GM19395 (cell line): ENCODE data around the gene HMGN1.

Source experiments
- ATAC-seq: cut with Tn5 transposase; IDR thresholded peaks from one replicate; pipeline ENCODE4 v1.9.1; 2021; ENCODE audit warnings: mild to moderate bottlenecking, moderate library complexity; ENCODE audit not compliant: unreplicated experiment

The HMGN1 gene

DNA sequence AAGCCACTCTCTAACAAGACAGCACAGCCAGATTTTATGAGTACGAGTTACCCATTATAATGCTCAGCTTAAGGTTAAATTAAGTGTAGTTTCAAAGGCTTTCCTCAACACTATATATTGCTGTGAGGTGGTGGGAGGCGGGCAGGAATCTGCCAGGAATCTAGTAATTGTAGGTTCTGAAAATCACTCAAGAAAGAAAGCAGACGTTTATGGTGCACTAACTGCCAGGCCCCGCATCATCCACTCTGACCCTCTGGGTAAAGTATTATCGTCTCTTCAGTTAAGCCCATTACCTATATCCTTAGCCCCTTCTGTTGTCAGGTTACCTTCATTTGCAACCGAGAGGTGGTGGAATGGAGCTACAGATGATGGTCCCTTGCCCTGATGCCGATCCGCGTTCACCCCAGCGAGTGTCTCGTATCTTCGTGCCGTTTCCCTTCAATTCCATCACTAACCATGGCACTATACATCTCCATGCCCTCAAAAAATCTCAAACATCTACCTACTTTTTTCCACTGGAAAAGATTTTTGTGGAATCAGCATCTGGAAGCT, 12.4 kb downstream of the HMGN1 start:
- no peak for ATAC-seq

DNA sequence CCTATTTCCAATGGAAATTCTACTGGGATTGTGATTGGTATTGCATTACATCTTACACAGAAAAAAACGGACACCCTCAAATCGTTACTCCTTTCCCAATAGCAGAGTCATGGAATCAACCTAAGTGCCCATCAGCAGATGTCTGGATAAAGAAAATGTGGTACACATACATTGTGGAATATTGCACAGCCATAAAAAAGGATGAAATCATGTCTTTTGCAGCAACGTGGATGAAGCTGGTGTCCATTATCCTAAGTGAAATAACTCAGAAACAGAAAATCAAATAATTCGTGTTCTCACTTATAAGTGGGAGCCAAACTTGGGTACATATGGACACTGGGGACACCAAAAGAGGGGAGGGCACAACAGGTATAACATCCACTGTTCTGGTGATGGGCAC, 14.3 kb downstream of the HMGN1 start:
- no peak for ATAC-seq

DNA sequence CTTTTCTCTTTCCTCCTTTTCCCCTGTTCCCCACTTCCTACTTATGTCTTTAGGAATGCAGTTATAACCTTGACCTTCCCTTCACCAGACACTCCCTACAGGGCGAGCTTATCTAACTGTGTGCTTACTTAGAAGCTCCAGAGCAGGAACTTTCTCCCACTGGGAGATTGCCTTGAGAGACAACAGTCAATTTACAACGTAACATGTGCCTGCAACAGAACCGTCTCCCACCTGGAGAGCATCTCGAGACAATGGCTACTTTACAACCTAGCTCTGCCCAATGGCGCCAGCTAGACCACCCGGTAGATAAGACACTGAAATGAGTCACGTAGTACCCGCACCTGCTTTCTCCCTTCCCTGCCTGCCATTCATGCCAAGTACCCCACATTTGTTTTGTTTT, 16.7 kb downstream of the HMGN1 start:
- ATAC-seq: no peak

DNA sequence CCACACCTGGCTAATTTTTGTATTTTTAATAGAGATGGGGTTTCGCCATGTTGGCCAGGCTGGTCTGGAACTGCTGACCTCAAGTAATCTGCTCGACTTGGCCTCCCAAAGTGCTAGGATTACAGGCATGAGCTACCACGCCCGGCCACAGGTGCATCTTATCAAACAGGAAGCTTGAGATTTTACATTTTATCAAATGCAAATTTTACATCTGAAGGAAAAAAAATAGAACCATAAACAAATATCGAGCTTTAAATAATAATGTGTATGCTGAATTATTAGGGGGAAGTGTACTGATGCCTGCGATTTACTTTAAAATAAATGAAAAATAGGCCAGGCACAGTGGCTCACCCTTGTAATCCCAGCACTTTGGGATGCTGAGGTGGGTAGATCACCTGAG, 18.9 kb downstream of the HMGN1 start:
- ATAC-seq: no peak

DNA sequence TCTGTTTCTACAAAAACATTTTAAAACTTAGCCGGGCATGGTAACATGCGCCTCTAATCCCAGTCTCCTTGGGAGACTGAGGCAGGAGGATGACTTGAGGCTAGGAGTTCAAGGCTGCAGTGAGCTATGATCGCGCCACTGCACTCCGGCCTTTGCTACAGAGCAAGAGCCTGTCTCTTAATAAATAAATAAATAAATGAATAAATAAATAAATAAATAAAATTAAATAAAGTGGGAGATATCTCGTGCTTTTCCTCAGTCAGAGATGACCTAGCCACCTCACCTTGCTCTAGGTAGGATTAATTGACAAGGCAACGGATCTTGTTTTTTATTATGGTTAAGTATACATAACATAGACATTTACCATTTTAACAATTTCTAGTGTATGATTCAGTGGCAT, 21.2 kb downstream of the HMGN1 start:
- no peak for ATAC-seq

DNA sequence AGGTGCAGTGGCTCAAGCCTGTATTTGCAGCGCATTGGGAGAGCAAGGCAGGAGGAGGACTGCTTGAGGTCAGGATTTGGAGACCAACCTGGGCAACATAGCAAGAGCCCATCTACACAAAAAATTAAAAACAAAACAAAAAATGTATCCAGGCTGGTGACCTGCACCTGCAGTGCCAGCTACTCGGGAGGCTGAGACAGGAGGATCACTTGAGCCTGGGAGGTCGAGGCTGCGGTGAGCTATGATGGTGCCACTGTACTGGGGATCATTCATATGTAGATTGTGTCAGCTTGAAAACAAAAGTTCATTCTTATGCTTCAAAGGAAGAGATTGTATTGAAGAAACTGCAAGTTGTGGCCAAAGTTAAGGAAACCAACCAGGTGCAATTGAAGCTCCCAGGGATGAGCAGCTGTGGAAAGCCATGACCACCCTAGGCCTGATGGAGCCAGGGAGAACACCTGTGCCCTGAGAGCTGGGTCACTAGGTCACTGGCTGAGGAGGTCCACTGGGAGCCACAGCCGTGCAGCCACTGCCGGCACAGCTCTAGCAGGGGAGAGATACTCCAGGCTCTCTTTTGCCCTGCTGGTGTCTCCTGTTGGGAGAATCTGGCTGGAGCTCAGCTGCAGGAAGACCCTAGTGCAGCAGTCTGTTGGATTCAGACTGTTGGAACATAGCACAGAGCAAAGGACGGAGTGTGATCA, 22.1 kb downstream of the HMGN1 start:
- ATAC-seq: no peak

DNA sequence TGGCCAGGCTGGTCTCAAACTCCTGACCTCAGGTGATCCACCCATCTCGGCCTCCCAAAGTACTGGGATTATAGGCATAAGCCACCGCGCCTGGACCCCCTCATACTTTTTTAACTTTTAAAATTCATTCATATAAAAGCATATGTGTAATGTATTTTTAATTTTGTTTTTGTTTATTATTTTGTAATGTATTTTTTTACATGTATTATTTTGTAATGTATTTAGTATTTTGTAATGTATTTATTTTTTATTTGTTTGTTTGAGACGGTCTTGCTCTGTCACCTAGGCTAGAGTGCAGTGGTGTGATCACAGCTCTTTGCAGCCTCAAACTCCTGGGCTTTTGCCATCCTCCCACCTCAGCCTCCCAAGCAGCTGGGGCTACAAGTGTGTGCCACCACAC, 23.4 kb downstream of the HMGN1 start:
- no peak for ATAC-seq

DNA sequence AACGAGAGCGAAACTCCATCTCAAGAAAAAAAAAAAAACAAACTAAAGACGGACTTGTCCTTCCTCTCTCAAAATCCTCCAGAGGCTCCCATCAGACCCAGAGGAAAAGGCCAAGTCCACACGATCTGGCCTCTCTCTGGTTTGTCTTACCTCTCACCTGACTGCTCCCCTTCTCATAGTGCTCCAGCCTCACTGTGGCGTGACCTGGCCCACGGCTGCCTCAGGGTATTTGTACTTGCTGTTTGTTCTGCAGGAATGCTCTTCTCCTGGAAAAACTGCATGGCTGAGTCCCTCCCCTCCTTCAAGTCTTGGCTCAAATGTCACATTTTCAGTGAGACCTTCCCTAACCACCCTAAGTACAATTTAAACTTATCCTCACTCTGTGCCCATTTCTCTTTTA, 27.5 kb downstream of the HMGN1 start:
- ATAC-seq: no peak

DNA sequence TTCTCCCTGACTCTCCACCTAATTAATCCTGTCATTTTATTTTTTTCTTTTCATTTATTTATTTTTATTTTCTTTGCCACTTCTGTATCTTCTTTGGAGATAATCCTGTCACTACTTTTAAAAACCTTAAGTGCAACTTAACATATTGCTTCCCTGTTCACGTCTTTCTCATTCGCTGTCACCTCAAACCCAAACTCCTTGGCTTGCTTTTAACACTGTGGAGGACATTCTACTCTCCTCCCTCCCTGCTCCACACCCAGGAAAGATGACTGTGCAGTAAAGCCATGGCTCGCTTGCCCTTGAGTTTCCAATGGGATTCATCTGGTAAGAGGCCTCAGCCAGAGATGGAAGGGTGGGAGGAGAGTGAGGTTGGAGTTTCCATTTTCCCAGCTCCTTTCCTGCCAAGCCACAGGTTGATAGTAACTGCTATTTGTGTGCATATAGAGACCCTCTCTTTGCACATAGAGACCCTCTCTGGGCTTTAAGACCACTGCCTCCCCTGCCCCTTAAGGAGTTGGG, 29.0 kb downstream of the HMGN1 start:
- ATAC-seq: no peak

DNA sequence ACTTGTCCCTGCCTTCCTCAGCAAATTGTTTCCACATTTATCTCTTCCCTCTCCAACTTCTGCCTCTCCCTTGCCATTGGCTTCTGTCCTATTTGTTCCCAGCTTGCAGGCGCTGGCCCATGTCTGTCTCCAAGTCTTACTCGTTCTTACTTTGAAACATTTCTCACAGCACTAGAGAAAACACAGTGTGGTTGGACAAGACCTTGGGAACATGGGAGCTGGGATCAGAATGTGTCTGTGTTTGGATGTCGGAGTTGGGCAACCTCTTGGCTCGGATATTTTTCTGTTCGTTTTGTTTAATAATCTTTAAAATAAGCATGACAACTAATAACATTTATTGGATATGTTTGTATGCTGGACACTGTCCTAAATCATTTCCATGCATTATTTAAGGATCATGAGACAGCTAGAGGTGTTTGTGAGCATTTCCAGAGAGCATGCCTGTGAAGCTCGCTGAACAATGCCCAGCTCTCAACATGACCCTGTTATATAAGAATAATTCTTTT, 29.6 kb downstream of the HMGN1 start:
- no peak for ATAC-seq

DNA sequence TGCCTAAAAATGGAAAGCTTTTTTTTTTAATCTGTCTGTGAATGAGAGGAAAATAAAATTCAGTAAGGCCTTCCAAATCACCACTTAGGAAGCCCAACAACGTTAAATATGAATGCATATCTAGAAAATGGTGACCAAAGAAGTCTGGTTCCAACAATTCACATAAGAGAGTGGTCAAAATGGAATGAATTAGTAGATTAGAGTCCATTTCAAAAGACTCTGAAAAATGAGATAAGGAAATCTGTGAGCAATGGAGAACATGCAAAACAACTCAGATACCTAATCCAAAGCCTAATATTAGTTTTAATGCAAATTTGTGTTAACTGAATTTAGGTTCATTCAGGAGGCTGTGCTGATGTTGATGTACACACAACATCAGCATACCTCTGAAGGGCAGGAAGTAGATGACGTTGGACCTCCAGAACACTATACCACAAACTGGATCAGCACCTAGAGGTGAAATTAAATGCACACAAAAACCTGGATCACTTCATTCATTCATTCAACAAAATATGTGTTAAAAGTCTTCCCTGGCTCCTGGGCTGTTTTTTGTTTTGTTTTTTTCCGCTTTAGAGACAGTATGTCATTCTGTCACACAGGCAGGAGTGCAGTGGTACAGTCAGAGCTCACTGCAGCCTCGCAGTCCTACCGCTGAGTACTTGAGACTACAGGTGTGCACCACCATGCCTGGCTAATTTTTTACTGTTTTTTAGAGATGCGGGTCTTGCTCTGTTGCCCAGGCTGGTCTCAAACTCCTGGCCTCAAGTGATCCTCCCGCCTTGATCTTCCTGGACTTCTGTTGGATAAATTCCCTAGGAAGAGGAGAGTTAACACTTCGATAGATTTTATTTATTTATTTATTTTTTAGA, 30.6 kb downstream of the HMGN1 start:
- no peak for ATAC-seq

DNA sequence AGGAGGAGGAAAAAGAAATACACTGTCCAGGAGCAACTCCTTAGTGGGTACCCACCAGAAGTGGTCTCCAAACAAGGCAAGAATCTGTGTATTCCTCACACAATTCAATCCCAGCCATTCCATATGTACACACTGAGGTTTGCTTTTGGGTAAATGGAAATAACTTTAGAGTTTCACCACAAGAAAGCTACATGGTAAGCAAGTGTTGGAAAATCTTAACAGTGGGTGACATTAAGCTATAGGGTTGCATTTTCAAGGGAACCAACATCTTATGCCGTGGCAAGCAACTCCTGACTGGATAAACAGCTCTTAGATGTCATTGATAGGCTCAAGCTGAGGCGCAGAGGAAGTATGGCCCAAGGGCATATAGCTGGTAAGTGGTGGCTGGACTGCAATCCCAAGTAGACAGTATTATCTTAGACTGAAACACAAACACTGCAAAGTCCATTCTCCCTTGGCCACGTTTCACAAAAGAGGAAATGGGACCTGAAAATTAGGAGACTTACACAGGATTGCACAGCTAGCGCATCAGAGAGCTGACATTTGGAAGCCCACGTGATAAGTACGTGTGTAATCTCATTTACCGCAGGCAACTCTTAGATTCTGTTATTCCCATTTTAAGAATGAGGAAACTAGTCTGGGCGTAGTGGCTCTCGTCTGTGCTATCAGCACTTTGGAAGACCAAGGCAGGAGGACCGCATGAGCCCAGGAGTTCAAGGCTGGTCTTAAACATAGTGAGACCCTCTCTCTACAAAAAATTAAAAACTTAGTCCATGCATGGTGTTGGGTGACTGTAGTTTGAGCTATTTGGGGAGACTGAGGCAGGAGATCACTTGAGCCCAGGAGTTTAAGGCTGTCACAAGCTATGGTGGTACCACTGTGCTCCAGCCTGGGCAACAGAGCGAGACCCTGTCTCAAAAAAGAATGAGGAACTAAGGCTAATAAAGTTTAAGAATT, 31.5 kb downstream of the HMGN1 start:
- ATAC-seq: no peak

DNA sequence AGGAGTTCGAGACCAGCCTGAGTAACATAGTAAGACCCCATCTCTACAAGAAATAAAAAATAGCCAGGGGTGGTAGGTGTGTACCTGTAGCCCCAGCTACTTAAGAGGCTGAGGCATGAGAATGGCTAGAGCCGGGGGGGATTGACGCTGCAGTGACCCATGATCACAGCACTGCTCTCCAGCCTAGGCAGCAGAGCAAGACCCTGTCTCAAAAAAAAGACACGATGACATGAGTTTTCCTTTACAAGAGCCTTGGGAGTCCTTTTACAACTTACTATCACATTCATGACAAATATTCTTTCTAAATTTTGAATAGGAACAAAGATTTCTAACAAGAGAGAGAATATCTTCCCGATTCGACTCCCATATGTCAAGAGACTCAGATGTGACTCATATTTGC, 32.2 kb downstream of the HMGN1 start:
- no peak for ATAC-seq

DNA sequence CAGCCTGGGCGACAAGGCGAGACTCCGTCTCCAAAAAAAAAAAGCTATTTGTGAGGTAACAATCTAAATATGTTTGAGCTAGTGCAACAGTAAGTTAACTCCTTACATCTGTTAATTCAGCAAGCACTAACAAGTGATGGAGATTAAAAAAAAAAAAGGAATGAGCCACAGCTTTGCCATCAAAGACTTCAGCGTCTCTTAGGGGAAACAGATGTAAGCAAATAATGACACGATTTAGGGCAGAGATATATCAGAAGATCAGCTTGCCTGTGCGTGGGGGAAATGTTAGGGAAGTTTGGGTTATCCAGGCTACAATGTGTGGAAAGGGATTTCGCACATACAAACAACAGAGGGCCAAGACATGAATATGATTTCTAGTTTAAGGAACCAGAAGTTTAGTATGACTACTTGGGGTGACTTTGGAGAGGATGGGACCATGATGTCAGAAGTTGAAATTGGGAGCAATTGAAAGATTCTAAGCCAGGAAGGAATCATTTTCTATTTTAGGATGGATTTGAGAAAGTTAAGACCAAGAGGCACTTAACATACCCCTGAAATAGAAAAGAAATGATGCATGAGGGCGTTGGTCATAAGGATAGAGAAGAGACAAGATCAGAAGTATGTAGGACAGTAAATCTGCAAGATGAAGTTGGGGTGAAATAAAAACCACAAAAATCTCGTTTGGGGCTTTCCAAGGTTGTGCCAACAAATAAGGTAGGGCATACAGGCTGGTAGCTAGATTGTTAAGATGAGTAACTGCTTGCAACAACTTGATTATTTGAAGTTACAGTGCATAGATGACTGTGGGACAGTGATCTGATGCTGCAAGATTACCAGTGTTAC, 33.1 kb downstream of the HMGN1 start:
- no peak for ATAC-seq

DNA sequence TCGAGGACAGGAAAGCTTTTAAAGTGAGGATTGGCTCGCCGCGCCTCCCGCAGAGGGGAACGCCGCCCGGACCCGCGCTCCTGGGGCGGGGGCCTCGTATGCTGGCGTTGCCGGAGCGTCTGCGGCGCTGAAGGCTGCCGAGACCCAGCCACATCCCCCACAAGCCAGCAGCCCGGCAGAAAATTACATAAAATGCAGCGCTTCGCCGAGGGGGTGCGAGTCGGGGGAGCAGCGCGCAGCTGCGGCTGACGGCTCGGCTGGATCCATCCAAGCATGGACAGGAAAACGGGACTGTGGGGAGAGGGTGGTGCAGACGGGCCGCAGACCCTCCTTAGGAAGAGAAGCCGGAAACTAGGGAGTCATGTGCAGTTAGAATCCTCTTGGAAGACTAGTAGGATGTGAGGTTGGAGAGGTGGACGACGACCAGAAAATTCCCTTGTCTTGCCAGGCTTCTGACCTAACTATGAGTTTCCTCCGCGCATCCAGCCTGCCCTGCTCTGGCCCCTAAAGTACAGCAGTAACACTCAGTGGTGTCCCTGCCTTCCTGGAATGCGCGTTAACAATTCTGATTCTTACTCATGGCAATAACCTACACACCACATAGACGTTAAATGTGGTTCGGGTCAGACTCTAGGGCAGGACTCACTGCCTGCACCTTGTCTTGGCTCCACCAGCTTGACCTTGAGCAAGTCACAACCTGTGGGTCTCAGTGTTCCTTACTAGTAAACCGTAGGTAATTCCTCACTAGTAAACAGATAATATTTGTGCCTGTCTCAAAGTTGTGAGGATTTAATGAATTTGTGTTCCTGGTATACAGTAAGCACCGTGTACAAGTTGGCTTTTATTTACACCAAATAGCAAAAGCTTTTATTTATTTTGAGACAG, 34.5 kb downstream of the HMGN1 start:
- ATAC-seq: peak; percentile 11

DNA sequence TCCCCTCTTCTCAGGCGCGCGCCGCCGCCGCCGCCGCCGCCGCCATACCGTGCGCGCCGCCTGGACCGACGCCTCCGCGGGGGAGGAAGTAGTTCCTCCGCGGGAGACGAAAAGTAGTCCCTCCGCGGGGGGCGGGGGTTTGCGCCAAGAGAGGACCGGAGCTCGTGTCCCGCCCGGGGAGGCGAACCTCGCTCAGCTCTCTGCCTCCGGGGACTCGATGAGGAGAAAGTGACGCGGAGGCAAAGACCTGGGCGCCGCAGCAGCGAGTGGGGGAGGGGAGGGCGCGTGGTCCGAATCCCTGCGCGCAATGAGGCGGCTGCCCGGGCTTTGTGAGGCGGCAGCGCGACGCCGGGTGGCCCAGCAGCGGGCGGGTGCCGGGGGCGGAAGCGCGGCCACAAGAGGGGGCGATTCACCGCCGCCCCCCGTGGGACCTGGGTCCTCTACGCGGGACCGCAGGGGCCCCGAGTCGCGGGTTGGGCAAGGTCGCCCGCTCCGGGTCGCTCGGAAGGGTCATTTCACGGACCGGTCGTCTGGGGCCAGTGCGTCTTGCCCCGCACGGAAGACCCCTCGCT, 35.2 kb downstream of the HMGN1 start, which contains the start of gene BRWD1:
TSS of gene BRWD1 (minus strand) at position 62 of the 572 bp plus-strand sequence. CDS start 141 bp downstream, outside the sequence.
- ATAC-seq: peak; percentile 49

DNA sequence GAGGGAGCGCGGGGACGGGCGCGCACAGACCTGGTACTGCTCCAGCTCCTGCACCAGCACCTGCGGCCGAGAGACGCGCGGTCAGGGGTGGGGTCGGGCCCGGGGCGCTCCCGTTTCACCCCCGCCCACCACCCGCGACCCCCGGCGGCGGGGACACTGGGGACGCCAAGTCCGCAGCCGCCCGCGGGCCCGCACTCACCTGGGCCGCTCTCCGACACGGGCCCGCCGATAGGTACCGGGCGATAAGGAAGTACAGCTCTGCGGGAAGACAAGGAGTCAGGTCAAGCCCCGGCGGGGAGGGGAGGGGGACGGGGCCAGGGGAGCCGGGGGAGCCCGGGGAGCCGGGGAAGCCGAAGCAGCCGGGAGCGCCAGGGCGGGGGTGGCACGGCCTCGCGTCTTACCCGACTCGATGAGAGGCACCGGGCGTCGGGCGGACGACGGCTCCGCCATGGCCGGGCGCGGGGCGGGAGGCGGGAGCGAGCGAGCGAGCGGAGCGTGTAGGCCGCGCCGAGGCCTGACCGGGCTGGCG, 35.8 kb downstream of the HMGN1 start:
- ATAC-seq: peak; percentile 13
